ENCODE results near the gene CTBP2. TPM values are rescaled to one million over a fixed set of nuclear protein-coding genes. Genes with fewer than 3 reads are reported as not detected.

Gene CTBP2
- total RNA-seq, 1 donor from 2014 or later = 83.2 TPM

GRCh38 chr10:125049216-125049881, 111.0 kb downstream of the CTBP2 start:
- no peak for DNase-seq (ENCODE audit: extremely low read depth, low read depth, low spot score)

GRCh38 chr10:125048094-125048864, 112.1 kb downstream of the CTBP2 start:
- no peak for DNase-seq (ENCODE audit: extremely low read depth, low read depth, low spot score)

- DNase-seq (ENCODE audit: extremely low read depth, low read depth, low spot score) = no peak
These were observed 116.3 kb downstream of the CTBP2 start for GRCh38 chr10:125043841-125044658.

- DNase-seq (ENCODE audit: extremely low read depth, low read depth, low spot score) = no peak
These were observed 118.4 kb downstream of the CTBP2 start for GRCh38 chr10:125041856-125042506.

GRCh38 chr10:125039354-125039769, 121.0 kb downstream of the CTBP2 start:
- no peak for DNase-seq (ENCODE audit: extremely low read depth, low read depth, low spot score)

GRCh38 chr10:125038637-125039036, 121.7 kb downstream of the CTBP2 start:
- no peak for DNase-seq (ENCODE audit: extremely low read depth, low read depth, low spot score)

GRCh38 chr10:125037145-125037877, 123.1 kb downstream of the CTBP2 start:
- DNase-seq (ENCODE audit: extremely low read depth, low read depth, low spot score) = no peak

GRCh38 chr10:125035588-125036295, 124.6 kb downstream of the CTBP2 start:
- DNase-seq (ENCODE audit: extremely low read depth, low read depth, low spot score) = no peak

GRCh38 chr10:125035136-125035535, 125.2 kb downstream of the CTBP2 start:
- no peak for DNase-seq (ENCODE audit: extremely low read depth, low read depth, low spot score)

GRCh38 chr10:125034675-125035074, 125.7 kb downstream of the CTBP2 start:
- DNase-seq (ENCODE audit: extremely low read depth, low read depth, low spot score) = no peak

- no peak for DNase-seq (ENCODE audit: extremely low read depth, low read depth, low spot score)
These were observed 127.0 kb downstream of the CTBP2 start for GRCh38 chr10:125033146-125033924.

- DNase-seq (ENCODE audit: extremely low read depth, low read depth, low spot score) = no peak
These were observed 127.8 kb downstream of the CTBP2 start for GRCh38 chr10:125032474-125033020.

- DNase-seq (ENCODE audit: extremely low read depth, low read depth, low spot score) = no peak
These were observed 129.7 kb downstream of the CTBP2 start for GRCh38 chr10:125030567-125031197.

- DNase-seq (ENCODE audit: extremely low read depth, low read depth, low spot score) = no peak
These were observed 130.7 kb downstream of the CTBP2 start for GRCh38 chr10:125029584-125030242.

GRCh38 chr10:125027871-125028869, 132.2 kb downstream of the CTBP2 start:
- DNase-seq (ENCODE audit: extremely low read depth, low read depth, low spot score) = no peak
